Dendritic cell treated with granulocyte-macrophage colony-stimulating factor and Interleukin-4, amounts not matched to agents 40 ng/mL and 50 ng/mL, for 4 days (primary cell): Measurements from ENCODE around the gene DMC1.
"Not testable (repeated sequence)": the region's sequence is repeated elsewhere in the genome, so short reads cannot be mapped to it uniquely, and the experiment has no call there.

Experiments
- H3K27ac Mint-ChIP-seq: one replicate; pipeline ENCODE4 v1.8.0; 2022; ENCODE audit warnings: mild to moderate bottlenecking, mixed read lengths
- H3K27me3 Mint-ChIP-seq: one replicate; pipeline ENCODE4 v1.8.0; 2022; ENCODE audit warnings: mild to moderate bottlenecking, mixed read lengths
- H3K36me3 Mint-ChIP-seq: one replicate; pipeline ENCODE4 v1.8.0; 2022; ENCODE audit warnings: low read depth, mixed read lengths
- H3K4me1 Mint-ChIP-seq: one replicate; pipeline ENCODE4 v1.8.0; 2022; ENCODE audit warnings: low read depth, mixed read lengths
- H3K4me3 Mint-ChIP-seq: one replicate; pipeline ENCODE4 v1.8.0; 2022; ENCODE audit warnings: mild to moderate bottlenecking, moderate library complexity, mixed read lengths
- H3K9me3 Mint-ChIP-seq: one replicate; pipeline ENCODE4 v1.8.0; 2022; ENCODE audit warnings: mixed read lengths
- intact Hi-C: fragments of 100-400 bp; cut with micrococcal nuclease; formaldehyde crosslinking; loops from one replicate; pipeline ENCODE4 v1.15.0; 2022

DMC1 gene

GRCh38 chr22:38481162-38481870 lies 88.7 kb downstream of the DMC1 start:
- no peak overlapping the region for H3K27ac Mint-ChIP-seq
- no peak overlapping the region for H3K4me3 Mint-ChIP-seq
- peaks cover 60% of the 10 kb centered on the region for H3K36me3 Mint-ChIP-seq
- H3K27me3 Mint-ChIP-seq: peaks cover 9% of the 10 kb centered on the region
- intact Hi-C loops: no loop called here
- no peaks in the 10 kb centered on the region for H3K4me1 Mint-ChIP-seq
- H3K9me3 Mint-ChIP-seq: no peaks in the 10 kb centered on the region

GRCh38 chr22:38479096-38479837 lies 90.7 kb downstream of the DMC1 start:
- Mint-ChIP-seq H3K36me3 (peaks cover 40% of the 10 kb centered on the region), H3K27ac (no peak overlapping the region), H3K27me3 (peaks cover 26% of the 10 kb centered on the region), H3K4me1 (no peaks in the 10 kb centered on the region), H3K9me3 (no peaks in the 10 kb centered on the region), H3K4me3 (no peak overlapping the region)
- intact Hi-C loops: no loop called here

DNA sequence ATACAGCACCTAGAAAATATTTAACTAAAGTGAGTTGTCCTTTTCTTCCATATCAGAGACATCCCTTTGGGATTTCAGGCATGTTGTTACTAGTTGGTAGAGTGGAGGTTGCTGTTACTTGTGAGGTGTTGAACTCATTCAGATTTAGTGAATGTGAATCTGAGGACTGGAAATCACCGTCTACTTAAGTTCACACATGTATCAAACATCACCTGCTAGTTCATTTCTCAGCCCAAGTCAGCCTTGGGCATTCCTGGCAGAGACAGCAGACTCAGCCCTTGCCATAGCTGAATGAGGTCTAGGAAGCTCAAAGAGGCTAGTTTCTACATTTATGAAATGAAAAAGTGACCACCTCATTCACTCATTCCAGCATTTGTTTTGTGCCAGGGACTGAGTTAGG lies 92.4 kb downstream of the DMC1 start:
- Mint-ChIP-seq H3K4me1 (no peaks in the 10 kb centered on the region), H3K36me3 (peaks cover 23% of the 10 kb centered on the region), H3K27ac (no peak overlapping the region), H3K4me3 (no peak overlapping the region), H3K27me3 (peaks cover 39% of the 10 kb centered on the region), H3K9me3 (no peaks in the 10 kb centered on the region)
- intact Hi-C loops: no loop called here

DNA sequence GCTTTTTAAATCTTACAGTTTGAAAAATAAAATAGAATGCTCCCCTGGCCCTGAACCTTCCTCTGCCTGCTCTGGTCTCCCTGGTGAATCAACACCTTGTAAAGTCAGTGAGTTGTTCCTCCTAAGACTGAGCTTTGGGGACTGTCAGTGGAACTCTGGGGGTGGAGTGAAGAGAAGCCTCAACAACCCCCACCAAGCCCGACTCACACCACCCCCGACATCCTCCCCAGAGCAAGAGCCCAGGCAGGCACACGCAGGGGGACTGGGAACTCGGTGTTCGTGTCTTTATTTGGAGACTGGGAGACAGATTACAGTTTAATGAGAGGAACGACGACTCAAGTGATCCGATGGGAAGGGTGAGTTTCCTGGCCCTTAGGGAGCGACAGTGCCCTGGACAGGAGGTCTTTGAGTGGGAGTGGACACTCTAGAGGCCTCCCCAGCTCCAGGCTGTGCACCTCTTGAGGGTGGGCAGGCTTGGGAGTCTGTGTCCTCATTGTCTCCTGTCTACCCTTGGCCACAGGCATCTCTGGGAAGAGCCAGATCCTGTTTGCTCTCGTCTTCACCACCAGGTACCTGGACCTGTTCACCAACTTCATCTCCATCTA lies 95.9 kb downstream of the DMC1 start:
- intact Hi-C loops: no loop called here
- Mint-ChIP-seq H3K27ac (no peak overlapping the region), H3K27me3 (peaks cover 70% of the 10 kb centered on the region), H3K4me1 (no peaks in the 10 kb centered on the region), H3K4me3 (no peak overlapping the region), H3K36me3 (no peaks in the 10 kb centered on the region), H3K9me3 (no peaks in the 10 kb centered on the region)

GRCh38 chr22:38471237-38471636 lies 98.7 kb downstream of the DMC1 start:
- Mint-ChIP-seq H3K4me1 (peaks cover 10% of the 10 kb centered on the region), H3K36me3 (no peaks in the 10 kb centered on the region), H3K27ac (no peak overlapping the region), H3K4me3 (no peak overlapping the region), H3K27me3 (peaks cover 87% of the 10 kb centered on the region), H3K9me3 (no peaks in the 10 kb centered on the region)
- intact Hi-C loops: no loop called here

GRCh38 chr22:38470179-38470578 lies 99.8 kb downstream of the DMC1 start:
- H3K9me3 Mint-ChIP-seq, intact Hi-C loops, H3K27ac Mint-ChIP-seq, H3K4me3 Mint-ChIP-seq, H3K4me1 Mint-ChIP-seq, H3K36me3 Mint-ChIP-seq: not testable (repeated sequence)
- H3K27me3 Mint-ChIP-seq: peaks cover 89% of the 10 kb centered on the region

DNA sequence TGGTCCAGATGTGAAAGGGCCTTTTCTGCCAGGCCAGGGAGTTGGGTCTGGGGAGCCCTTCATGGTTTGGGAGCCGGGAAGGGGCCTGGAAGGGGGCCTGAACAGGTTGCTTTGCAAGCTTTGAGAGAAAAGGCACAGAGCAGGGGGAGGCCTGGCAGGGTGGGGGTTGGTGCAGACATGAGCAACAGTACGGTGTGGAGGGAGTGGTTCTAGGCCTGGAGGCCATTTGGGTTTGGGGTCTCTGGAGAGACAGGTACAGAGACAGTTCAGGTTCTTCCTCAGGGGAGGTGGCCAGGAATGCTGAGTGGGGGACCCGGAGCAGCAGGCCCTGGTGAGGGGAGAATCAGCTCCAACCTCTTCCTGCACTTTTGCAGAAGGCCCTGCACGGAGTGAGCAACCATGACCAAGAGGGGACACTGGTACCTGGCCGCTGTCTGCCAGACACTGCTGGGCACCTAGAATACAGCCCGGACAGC lies 100.6 kb downstream of the DMC1 start:
- no peaks in the 10 kb centered on the region for H3K36me3 Mint-ChIP-seq
- no peak overlapping the region for H3K4me3 Mint-ChIP-seq
- intact Hi-C loops: no loop called here
- no peaks in the 10 kb centered on the region for H3K9me3 Mint-ChIP-seq
- peaks cover 10% of the 10 kb centered on the region for H3K4me1 Mint-ChIP-seq
- H3K27ac Mint-ChIP-seq: no peak overlapping the region
- peaks cover 91% of the 10 kb centered on the region for H3K27me3 Mint-ChIP-seq
